Sigmoid colon (tissue), 7 donors: ENCODE results near the gene CYP4F11. TPM values are rescaled to one million over a fixed set of nuclear protein-coding genes. Genes with fewer than 3 reads are reported as not detected.
"Not testable (repeated sequence)": the region's sequence is repeated elsewhere in the genome, so short reads cannot be mapped to it uniquely, and the experiment has no call there.

Source experiments
- DNase-seq: peaks from one replicate; pipeline ENCODE4 v3.0.0-alpha.2; 2019
- H3K27ac ChIP-seq, 4 donors: fragments of 200-600 bp; sonication (generic); one replicate each; pipeline ENCODE4 v1.5.1; 2016 to 2019; ENCODE audit warnings: mild to moderate bottlenecking in 1 of 4
- H3K27me3 ChIP-seq, 3 donors: fragments of 200-600 bp; sonication (generic); one replicate each; pipeline ENCODE4 v1.5.1; 2019; ENCODE audit warnings: mild to moderate bottlenecking in 1 of 3
- H3K36me3 ChIP-seq, 4 donors: fragments of 200-600 bp; sonication (generic); one replicate each; pipeline ENCODE4 v1.5.1; 2016 to 2019
- H3K4me1 ChIP-seq, 4 donors: fragments of 200-600 bp; sonication (generic); one replicate each; pipeline ENCODE4 v1.5.1; 2017 to 2019
- H3K4me3 ChIP-seq, 4 donors: fragments of 200-600 bp; sonication (generic); one replicate each; pipeline ENCODE4 v1.5.1; 2017 to 2019; ENCODE audit warnings: mild to moderate bottlenecking in 2 of 4, moderate library complexity in 1 of 4
- H3K9me3 ChIP-seq, 4 donors: fragments of 200-600 bp in 3 of 4; sonication (generic) in 3 of 4; one replicate each; pipeline versions ENCODE4 v1.5.1 to v1.6.1; 2013 to 2019
- CTCF ChIP-seq, 4 experiments: fragments of 450-650 bp in 3 of 4; fragments of 200-600 bp in 1 of 4; IDR thresholded peaks; one replicate each; pipeline ENCODE4 v1.5.1; 2016 to 2019; ENCODE audit warnings: antibody characterized with exemption in 4 of 4, mild to moderate bottlenecking in 3 of 4, moderate library complexity in 2 of 4
- EP300 ChIP-seq, 4 donors: sonication (generic); formaldehyde crosslinking; IDR thresholded peaks; one replicate each; pipeline ENCODE4 v1.6.1; 2017; ENCODE audit warnings: antibody characterized with exemption in 4 of 4
- POLR2A ChIP-seq, 2 donors: fragments of 450-650 bp; IDR thresholded peaks; one replicate each; pipeline ENCODE4 v1.6.1; 2016; ENCODE audit warnings: antibody characterized with exemption in 2 of 2, mild to moderate bottlenecking in 2 of 2, moderate library complexity in 2 of 2
- POLR2AphosphoS5 ChIP-seq, 4 donors: sonication (generic); formaldehyde crosslinking; IDR thresholded peaks; one replicate each; pipeline ENCODE4 v1.6.1; 2017; ENCODE audit warnings: antibody characterized with exemption in 4 of 4
- WGBS, 2 donors: extraction: QIAGEN DNeasy Blood & Tissue Kit; methylation state at CpG; one replicate each; pipeline ENCODE4 v1.1.7; 2013; 5-methylcytosine and 5-hydroxymethylcytosine counted together
- intact Hi-C: fragments of 100-400 bp; cut with DNase I; formaldehyde crosslinking; loops from one replicate; pipeline ENCODE4 v1.15.1; 2023
- polyA plus RNA-seq, 3 donors: library from polyadenylated mRNA; stranded (reverse); fragments of 200-250 nt; gene quantifications; one replicate each; pipeline ENCODE4 v1.2.3, GENCODE V29; 2013
- total RNA-seq, 4 donors: library from RNA; depleted of rRNA; stranded (reverse); fragments of >200 nt; gene quantifications; one replicate each; pipeline ENCODE4 v1.1.0, GENCODE V29; 2016
- donor health status: healthy with polysubstance abuse.
- donor health status: Bipolar disorder and iron deficiency.
- donor health status: healthy.

CYP4F11 gene
- total and polyA plus RNA-seq, 7 donors, result 0.10 to 1.8 (median 0.67) TPM; not detected in 3

DNA sequence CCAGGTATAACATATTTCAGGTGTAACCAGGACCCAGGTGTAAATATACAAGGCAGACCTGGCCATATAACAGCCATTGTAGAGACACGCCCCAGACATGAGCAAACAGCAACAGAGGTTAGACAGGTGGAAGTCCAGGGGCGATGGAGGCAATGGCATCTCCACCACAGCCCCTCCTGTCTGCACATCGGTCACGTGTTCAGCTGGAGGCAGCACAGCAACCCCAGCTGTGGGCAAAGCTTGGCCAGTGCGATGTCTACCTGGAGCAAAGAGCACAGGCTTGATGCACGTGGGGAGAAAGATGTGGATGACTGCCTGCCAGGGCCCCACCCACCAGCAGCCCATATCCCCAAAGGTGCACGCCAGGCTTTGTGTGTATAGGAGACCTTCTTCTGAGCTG is 40.9 kb downstream of the CYP4F11 start:
- no peak for DNase-seq

DNA sequence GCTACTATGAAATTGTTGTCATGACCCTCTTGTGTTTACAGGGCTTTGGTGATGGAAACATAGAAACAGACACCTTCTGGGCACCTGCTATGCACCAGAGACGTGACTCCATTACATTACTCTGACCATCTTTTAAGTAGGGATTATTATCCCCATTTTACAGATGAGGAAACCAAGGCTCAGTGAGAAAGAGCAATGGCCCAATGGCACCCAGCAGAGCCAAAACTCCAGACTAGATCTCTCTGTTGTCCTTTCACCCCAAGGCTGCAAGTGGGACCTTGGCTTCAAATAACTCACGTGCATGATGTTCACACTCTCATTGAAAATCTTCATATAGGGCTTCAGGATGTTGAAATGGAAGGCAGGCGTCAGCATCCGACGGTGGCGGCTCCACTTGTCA is 42.3 kb downstream of the CYP4F11 start:
- DNase-seq, result no peak
- H3K9me3 ChIP-seq, result no peaks in the 10 kb centered on the region
- WGBS, 2 donors, result 84 to 91% methylated on average over 6 of the region's 6 CpGs
- H3K27me3 ChIP-seq, result peaks cover 0 to 8% (median 0%) of the 10 kb centered on the region in 3 donors
- no peak overlapping the region for H3K4me3 ChIP-seq
- intact Hi-C loops, result no loop called here
- H3K36me3 ChIP-seq, result no peaks in the 10 kb centered on the region
- no peak for TF ChIP-seq POLR2AphosphoS5 (IDR thresholded peaks at IDR 0.05)
- TF ChIP-seq EP300 (IDR thresholded peaks at IDR 0.05), result no peak
- TF ChIP-seq CTCF (IDR thresholded peaks at IDR 0.05), result no peak
- TF ChIP-seq POLR2A (IDR thresholded peaks at IDR 0.05), result no peak
- no peak overlapping the region for H3K27ac ChIP-seq
- no peaks in the 10 kb centered on the region for H3K4me1 ChIP-seq

More for the DNA sequence above, 40.9 kb downstream of the CYP4F11 start:
- 16 to 55% methylated on average over 7 of the region's 7 CpGs for whole genome bisulfite sequencing, 2 donors
- H3K4me3 ChIP-seq, result no peak overlapping the region
- TF ChIP-seq EP300 (IDR thresholded peaks at IDR 0.05) (no peak), POLR2A (IDR thresholded peaks at IDR 0.05) (no peak), POLR2AphosphoS5 (IDR thresholded peaks at IDR 0.05) (no peak)
- H3K4me1 ChIP-seq, result no peaks in the 10 kb centered on the region
- H3K36me3 ChIP-seq, result no peaks in the 10 kb centered on the region
- peaks cover 0 to 20% (median 5%) of the 10 kb centered on the region in 3 donors for H3K27me3 ChIP-seq
- intact Hi-C loops, result no loop called here
- H3K9me3 ChIP-seq, result no peaks in the 10 kb centered on the region
- H3K27ac ChIP-seq, result no peak overlapping the region

DNA sequence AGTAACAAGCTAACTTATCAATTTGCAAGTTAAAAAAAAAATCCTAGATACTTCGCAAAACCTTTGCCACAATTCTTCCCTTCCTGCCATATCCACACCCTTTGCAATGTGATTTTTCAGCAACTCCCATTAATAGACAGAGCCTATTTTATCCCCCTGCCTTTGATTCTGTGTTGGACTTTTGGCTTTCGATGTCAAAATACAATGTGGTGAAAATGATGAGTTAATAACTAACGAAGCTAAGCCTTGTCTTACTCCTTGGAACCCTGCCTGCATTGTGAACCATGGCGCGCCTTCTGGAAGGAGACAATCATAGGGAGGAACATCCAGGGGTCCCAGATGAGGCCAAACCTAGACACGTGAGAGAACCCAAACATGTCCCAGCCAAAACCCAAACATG is 42.9 kb downstream of the CYP4F11 start:
- peaks cover 0 to 7% (median 0%) of the 10 kb centered on the region in 3 donors for H3K27me3 ChIP-seq
- WGBS, 2 donors, result 80 to 88% methylated on average over 6 of the region's 6 CpGs
- H3K9me3 ChIP-seq, result no peaks in the 10 kb centered on the region
- no peak for DNase-seq
- TF ChIP-seq CTCF (IDR thresholded peaks at IDR 0.05) (no peak), POLR2A (IDR thresholded peaks at IDR 0.05) (no peak), POLR2AphosphoS5 (IDR thresholded peaks at IDR 0.05) (no peak)
- H3K27ac ChIP-seq, result no peak overlapping the region
- intact Hi-C loops, result no loop called here
- H3K36me3 ChIP-seq, result no peaks in the 10 kb centered on the region
- H3K4me3 ChIP-seq, result no peak overlapping the region
- no peaks in the 10 kb centered on the region for H3K4me1 ChIP-seq

GRCh38 chr19:15889339-15889738 is 45.0 kb downstream of the CYP4F11 start:
- WGBS, 2 donors, result 91 to 96% methylated on average over 9 of the region's 9 CpGs

DNA sequence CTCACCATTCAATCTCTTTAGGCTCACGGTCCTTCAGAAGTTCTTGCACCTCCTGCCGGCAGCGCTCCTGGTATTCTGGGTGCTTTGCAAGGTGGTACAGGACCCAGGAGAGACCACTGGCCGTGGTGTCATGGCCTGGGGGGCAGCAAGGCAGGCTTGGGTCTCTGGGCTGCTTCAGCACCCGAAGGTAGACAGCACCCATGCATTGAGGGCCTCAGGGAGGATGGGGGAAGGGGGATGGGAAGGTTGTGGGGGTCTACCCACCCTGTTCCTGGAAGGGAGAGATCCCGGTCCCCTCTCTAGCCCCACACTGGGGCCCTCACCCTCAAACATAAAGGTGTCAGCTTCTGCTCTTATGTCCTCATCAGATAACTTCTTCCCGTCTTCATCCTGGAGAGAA is 48.4 kb downstream of the CYP4F11 start:
- Histone ChIP-seq H3K4me3 (no peak overlapping the region), H3K36me3 (no peaks in the 10 kb centered on the region), H3K27me3 (peaks cover 0 to 6% (median 2%) of the 10 kb centered on the region in 3 donors), H3K9me3 (no peaks in the 10 kb centered on the region), H3K27ac (no peak overlapping the region), H3K4me1 (no peaks in the 10 kb centered on the region)
- intact Hi-C loops, result no loop called here
- DNase-seq, result no peak
- no peak for TF ChIP-seq POLR2AphosphoS5 (IDR thresholded peaks at IDR 0.05)
- TF ChIP-seq POLR2A (IDR thresholded peaks at IDR 0.05), result no peak
- TF ChIP-seq EP300 (IDR thresholded peaks at IDR 0.05), result no peak
- TF ChIP-seq CTCF (IDR thresholded peaks at IDR 0.05), result no peak
- WGBS, 2 donors, result 78 to 88% methylated on average over 7 of the region's 7 CpGs

More at GRCh38 chr19:15889339-15889738, 45.0 kb downstream of the CYP4F11 start:
- H3K27ac ChIP-seq, H3K4me3 ChIP-seq, H3K9me3 ChIP-seq, DNase-seq, H3K27me3 ChIP-seq, H3K4me1 ChIP-seq, intact Hi-C loops, H3K36me3 ChIP-seq: not testable (repeated sequence)

- intact Hi-C loops, result no loop called here
- Histone ChIP-seq H3K27me3 (peaks cover 0 to 10% (median 6%) of the 10 kb centered on the region in 3 donors), H3K4me1 (no peaks in the 10 kb centered on the region), H3K27ac (no peak overlapping the region), H3K36me3 (no peaks in the 10 kb centered on the region), H3K4me3 (no peak overlapping the region), H3K9me3 (no peaks in the 10 kb centered on the region)
- TF ChIP-seq POLR2AphosphoS5 (IDR thresholded peaks at IDR 0.05) (no peak), CTCF (IDR thresholded peaks at IDR 0.05) (no peak), EP300 (IDR thresholded peaks at IDR 0.05) (no peak), POLR2A (IDR thresholded peaks at IDR 0.05) (no peak)
- DNase-seq, result no peak
- WGBS, 2 donors, result 75 to 81% methylated on average over 3 of the region's 3 CpGs
Observed at GRCh38 chr19:15885167-15885566, 49.2 kb downstream of the CYP4F11 start.

- peaks cover 0 to 21% (median 6%) of the 10 kb centered on the region in 3 donors for H3K27me3 ChIP-seq
- intact Hi-C loops, result not testable (repeated sequence)
- 59 to 81% methylated on average over 3 of the region's 3 CpGs for WGBS, 2 donors
Observed at GRCh38 chr19:15883329-15883728, 51.0 kb downstream of the CYP4F11 start.

More at GRCh38 chr19:15883329-15883728, 51.0 kb downstream of the CYP4F11 start:
- not testable (repeated sequence) for DNase-seq, H3K4me3 ChIP-seq, H3K9me3 ChIP-seq, H3K27ac ChIP-seq, H3K36me3 ChIP-seq, H3K4me1 ChIP-seq
